Measurements from ENCODE around the gene THAP10. TPM values are rescaled to one million over a fixed set of nuclear protein-coding genes. Genes with fewer than 3 reads are reported as not detected.
"Not testable (repeated sequence)": the region's sequence is repeated elsewhere in the genome, so short reads cannot be mapped to it uniquely, and the experiment has no call there.

THAP10 gene
- total and polyA plus RNA-seq, 5 donors: 1.8 to 4.9 (median 4.1) TPM

DNA sequence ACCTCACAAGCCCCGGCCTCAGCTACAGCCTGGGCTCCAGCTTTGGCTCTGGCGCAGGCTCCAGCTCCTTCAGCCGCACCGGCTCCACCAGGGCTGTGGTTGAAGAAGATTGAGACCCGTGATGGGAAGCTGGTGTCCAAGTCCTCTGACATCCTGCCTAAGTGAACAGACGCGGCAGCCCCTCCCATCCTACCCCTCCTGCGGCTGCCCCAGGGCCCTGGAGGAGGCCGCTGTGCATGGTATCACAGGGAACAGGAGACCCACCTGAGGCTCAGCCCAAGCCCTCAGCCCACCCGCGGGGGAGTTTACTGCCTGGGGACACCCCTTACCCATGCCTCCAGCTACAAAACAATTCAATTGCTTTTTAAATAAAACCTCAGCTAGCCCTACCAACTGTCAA lies 32.2 kb downstream of the THAP10 start:
- no peaks in the 10 kb centered on the region for H3K9me3 ChIP-seq (ENCODE audit: control insufficient read depth, low read length)
- WGBS: 88% methylated on average over 11 of the region's 11 CpGs
- ATAC-seq: no peak
- no peaks in the 10 kb centered on the region for H3K27me3 ChIP-seq (ENCODE audit: control insufficient read depth, insufficient read depth)
- no peaks in the 10 kb centered on the region for H3K4me1 ChIP-seq (ENCODE audit: control insufficient read depth, insufficient read depth, low read length)
- H3K4me3 ChIP-seq (ENCODE audit: low read length): no peak overlapping the region
- intact Hi-C loops (cut with DNase I): no loop called here
- no peak overlapping the region for H3K27ac ChIP-seq (ENCODE audit: low read length)
- DNase-seq: no peak

DNA sequence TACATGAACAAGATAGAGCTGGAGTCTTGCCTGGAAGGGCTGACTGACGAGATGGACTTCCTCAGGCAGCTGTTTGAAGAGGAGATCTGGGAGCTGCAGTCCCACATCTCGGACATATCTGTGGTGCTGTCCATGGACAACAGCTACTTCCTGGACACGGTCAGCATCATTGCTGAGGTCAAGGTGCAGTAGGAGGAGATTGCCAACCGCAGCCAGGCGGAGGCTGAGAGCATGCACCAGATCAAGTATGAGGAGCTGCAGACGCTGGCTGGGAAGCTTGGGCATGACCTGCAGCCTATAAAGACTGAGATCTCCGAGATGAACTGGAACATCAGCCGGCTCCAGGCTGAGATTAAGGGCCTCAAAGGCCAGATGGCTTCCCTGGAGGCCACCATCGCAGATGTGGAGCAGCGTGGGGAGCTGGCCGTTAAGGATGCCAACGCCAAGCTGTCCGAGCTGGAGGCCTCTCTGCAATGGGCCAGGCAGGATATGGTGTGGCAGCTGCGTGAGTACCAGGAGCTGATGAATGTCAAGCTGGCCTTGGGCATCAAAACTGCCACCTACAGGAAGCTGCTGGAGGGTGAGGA lies 32.8 kb downstream of the THAP10 start:
- H3K27ac ChIP-seq (ENCODE audit: low read length): no peak overlapping the region
- intact Hi-C loops (cut with DNase I): no loop called here
- H3K27me3 ChIP-seq (ENCODE audit: control insufficient read depth, insufficient read depth): no peaks in the 10 kb centered on the region
- H3K4me1 ChIP-seq (ENCODE audit: control insufficient read depth, insufficient read depth, low read length): peaks cover 1% of the 10 kb centered on the region
- DNase-seq (peak in 1 of 3 donors; percentile 62), ATAC-seq (no peak)
- no peak overlapping the region for H3K4me3 ChIP-seq (ENCODE audit: low read length)
- WGBS: 82% methylated on average over 14 of the region's 14 CpGs
- no peaks in the 10 kb centered on the region for H3K9me3 ChIP-seq (ENCODE audit: control insufficient read depth, low read length)

- H3K9me3 ChIP-seq (ENCODE audit: control insufficient read depth, low read length); H3K27me3 ChIP-seq (ENCODE audit: control insufficient read depth, insufficient read depth); ATAC-seq; DNase-seq; intact Hi-C loops (cut with DNase I); H3K27ac ChIP-seq (ENCODE audit: low read length); H3K4me3 ChIP-seq (ENCODE audit: low read length); H3K4me1 ChIP-seq (ENCODE audit: control insufficient read depth, insufficient read depth, low read length): not testable (repeated sequence)
- WGBS: 92% methylated on average over 9 of the region's 9 CpGs
Measured at GRCh38 chr15:70858614-70859321, 33.5 kb downstream of the THAP10 start.

GRCh38 chr15:70857562-70858285 lies 34.5 kb downstream of the THAP10 start:
- intact Hi-C loops (cut with DNase I): no loop called here
- Histone ChIP-seq H3K27me3 (ENCODE audit: control insufficient read depth, insufficient read depth) (no peaks in the 10 kb centered on the region), H3K4me1 (ENCODE audit: control insufficient read depth, insufficient read depth, low read length) (peaks cover 1% of the 10 kb centered on the region), H3K9me3 (ENCODE audit: control insufficient read depth, low read length) (no peaks in the 10 kb centered on the region), H3K27ac (ENCODE audit: low read length) (no peak overlapping the region), H3K4me3 (ENCODE audit: low read length) (no peak overlapping the region)
- 80% methylated on average over 3 of the region's 3 CpGs for WGBS
- no peak for ATAC-seq
- no peak for DNase-seq

- ATAC-seq (peak; percentile 86 to 91), DNase-seq (peak; percentile 83 to 89 (median 85))
- Histone ChIP-seq H3K4me1 (ENCODE audit: control insufficient read depth, insufficient read depth, low read length) (peaks cover 3% of the 10 kb centered on the region), H3K4me3 (ENCODE audit: low read length) (no peak overlapping the region), H3K27me3 (ENCODE audit: control insufficient read depth, insufficient read depth) (no peaks in the 10 kb centered on the region), H3K27ac (ENCODE audit: low read length) (peak overlapping the region; percentile 93), H3K9me3 (ENCODE audit: control insufficient read depth, low read length) (no peaks in the 10 kb centered on the region)
- intact Hi-C loops (cut with DNase I): no loop called here
- WGBS: 54% methylated on average over 5 of the region's 5 CpGs
Measured at GRCh38 chr15:70856884-70857561, 35.2 kb downstream of the THAP10 start.

DNA sequence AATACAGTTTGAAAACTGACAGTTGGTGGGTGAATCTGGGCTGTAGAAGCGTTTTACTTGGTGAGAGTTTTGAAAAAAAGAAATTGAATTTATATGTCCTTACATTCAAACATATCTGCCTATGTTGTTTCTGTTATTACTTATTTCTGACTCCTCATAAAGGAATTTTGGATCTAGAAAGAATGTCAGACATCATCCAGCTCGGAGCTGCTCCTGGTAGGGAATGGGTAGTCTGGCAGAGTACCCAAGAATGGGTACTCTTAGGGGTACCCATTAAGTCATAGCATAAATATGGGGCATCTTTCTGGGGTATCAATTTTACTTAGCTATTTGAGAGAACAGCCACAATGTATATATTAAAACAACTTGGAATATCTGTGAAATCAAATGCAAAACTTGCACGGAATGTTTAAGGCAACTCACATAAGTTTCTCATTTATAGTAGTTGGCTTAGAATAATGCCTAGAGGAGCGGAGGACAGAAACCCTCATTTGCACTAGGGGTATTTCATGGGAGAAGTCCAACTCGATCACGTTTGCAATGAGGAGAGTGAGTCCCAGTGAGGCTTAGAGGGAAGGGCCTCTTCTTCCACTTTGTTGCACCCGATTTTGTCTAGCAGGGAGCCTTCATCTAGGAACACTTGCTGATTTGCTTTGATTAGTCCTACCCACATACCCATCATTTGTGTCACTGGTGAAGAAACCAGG lies 35.9 kb downstream of the THAP10 start:
- 57% methylated on average over 7 of the region's 7 CpGs for WGBS
- ATAC-seq: no peak
- intact Hi-C loops (cut with DNase I): no loop called here
- Histone ChIP-seq H3K27me3 (ENCODE audit: control insufficient read depth, insufficient read depth) (no peaks in the 10 kb centered on the region), H3K4me1 (ENCODE audit: control insufficient read depth, insufficient read depth, low read length) (peaks cover 9% of the 10 kb centered on the region), H3K27ac (ENCODE audit: low read length) (peak overlapping the region; percentile 93), H3K9me3 (ENCODE audit: control insufficient read depth, low read length) (no peaks in the 10 kb centered on the region), H3K4me3 (ENCODE audit: low read length) (no peak overlapping the region)
- no peak for DNase-seq

DNA sequence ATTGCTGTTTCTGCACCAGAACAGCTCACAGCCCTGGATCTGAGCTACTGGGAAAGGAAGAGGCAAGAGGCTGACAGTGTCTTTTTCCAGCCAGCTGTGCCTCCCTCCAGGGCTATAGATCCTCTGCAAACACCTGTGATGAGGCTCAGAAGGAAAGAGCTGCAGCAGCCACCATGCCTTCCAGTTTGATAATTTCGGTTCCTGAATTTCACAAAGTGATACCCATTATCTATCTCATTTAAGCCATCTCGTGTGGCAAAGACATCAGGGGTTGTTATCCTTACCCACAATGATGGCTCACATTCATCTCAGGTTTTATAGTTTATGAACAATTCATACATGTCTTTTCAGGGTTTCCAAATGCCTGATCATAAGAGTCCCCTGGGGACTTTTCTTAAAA lies 36.5 kb downstream of the THAP10 start:
- intact Hi-C loops (cut with DNase I): no loop called here
- ATAC-seq (no peak), DNase-seq (no peak)
- Histone ChIP-seq H3K4me3 (ENCODE audit: low read length) (no peak overlapping the region), H3K27ac (ENCODE audit: low read length) (no peak overlapping the region), H3K9me3 (ENCODE audit: control insufficient read depth, low read length) (no peaks in the 10 kb centered on the region), H3K4me1 (ENCODE audit: control insufficient read depth, insufficient read depth, low read length) (peaks cover 9% of the 10 kb centered on the region), H3K27me3 (ENCODE audit: control insufficient read depth, insufficient read depth) (no peaks in the 10 kb centered on the region)
- 85% methylated on average over 2 of the region's 2 CpGs for WGBS

- 49% methylated on average over 4 of the region's 4 CpGs for WGBS
- intact Hi-C loops (cut with DNase I): no loop called here
Measured at GRCh38 chr15:70854666-70854976, 37.6 kb downstream of the THAP10 start.

DNA sequence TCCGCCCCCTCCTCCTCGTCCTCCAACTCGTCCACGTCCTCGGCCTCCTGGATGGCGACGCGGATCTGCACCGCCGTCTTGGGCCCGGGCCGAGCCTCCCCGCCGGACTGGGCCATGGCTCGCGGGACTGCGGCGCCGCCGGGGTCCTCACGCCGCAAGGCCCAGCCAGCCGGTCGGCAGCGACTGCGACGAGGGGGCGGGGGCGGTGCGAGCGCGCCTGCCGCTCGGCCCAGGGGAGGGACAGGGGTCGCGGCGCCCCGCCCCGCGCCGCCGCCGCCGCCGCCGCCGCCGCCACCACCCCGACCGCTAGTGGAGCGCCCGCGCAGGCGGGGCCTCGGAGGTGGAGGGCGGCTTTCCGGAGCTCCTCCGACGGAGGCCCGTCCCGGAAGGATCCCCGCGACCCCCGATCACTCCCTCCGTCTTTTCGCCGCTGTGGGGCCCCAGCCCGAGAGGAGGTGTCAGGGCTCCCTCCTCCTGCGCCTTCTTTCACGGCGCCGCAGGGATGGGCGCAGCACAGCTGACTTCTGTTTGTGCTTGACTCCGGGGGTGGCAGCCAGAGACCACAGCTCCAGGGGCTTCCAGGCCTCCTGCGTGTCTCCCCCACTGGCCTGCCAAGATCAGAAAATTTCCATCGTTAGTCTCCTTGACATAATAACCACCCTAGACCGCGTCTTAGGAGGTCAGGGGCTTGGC lies 38.1 kb downstream of the THAP10 start, which contains the start of gene LARP6:
LARP6 (minus strand) TSS at position 185 of the 693 bp plus-strand sequence; CDS start at position 116, 69 bp downstream.
- DNase-seq (peak; percentile 71 to 91 (median 90)), ATAC-seq (peak; percentile 77 to 82)
- Histone ChIP-seq H3K4me3 (ENCODE audit: low read length) (peak within 1 kb of the TSS; percentile 83), H3K9me3 (ENCODE audit: control insufficient read depth, low read length) (no peaks in the 10 kb centered on the region), H3K27ac (ENCODE audit: low read length) (peak within 1 kb of the TSS; percentile 97), H3K4me1 (ENCODE audit: control insufficient read depth, insufficient read depth, low read length) (peaks cover 9% of the 10 kb centered on the region), H3K27me3 (ENCODE audit: control insufficient read depth, insufficient read depth) (no peaks in the 10 kb centered on the region)
- intact Hi-C loops (cut with DNase I): no loop called here
- under 1% methylated on average over 78 of the region's 78 CpGs for WGBS

More at GRCh38 chr15:70854666-70854976, 37.6 kb downstream of the THAP10 start:
- H3K4me3 ChIP-seq (ENCODE audit: low read length): peak overlapping the region; percentile 83
- no peaks in the 10 kb centered on the region for H3K9me3 ChIP-seq (ENCODE audit: control insufficient read depth, low read length)
- H3K4me1 ChIP-seq (ENCODE audit: control insufficient read depth, insufficient read depth, low read length): peaks cover 9% of the 10 kb centered on the region
- no peaks in the 10 kb centered on the region for H3K27me3 ChIP-seq (ENCODE audit: control insufficient read depth, insufficient read depth)
- ATAC-seq (peak in 1 of 2 donors; percentile 0), DNase-seq (no peak)
- peak overlapping the region; percentile 97 for H3K27ac ChIP-seq (ENCODE audit: low read length)

DNA sequence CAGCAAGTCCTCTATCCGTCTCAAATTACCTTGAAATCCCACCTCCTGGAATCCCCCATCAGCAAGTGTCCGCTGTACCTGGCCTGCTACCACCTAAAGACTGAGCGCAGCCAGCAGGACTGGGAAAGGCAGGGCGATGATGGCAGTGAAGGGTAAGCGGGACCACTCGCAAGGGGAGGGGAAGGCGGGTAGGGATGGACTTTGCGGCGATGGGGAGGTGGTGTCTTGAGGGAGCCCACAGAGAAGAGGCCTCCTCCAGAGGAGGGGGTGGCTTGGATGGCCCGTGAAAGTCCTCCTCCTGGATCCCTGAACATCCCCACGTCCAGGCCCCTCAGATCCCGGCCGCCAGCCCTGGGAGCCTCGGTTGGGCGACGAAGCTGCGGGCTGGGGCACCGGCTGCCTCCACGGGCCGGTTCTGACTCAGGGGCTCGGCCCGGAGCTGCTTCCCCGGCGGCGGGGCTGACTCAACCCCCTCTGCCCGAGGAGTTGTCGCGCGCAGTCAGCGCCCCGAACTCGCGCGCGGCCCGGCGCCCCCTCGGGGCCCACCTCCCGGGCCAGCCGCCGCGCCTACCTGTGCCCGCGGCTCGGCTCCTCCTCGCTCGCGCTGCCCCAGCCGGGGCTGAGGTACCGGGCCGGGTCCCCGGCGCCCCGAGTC lies 38.8 kb downstream of the THAP10 start:
- no peaks in the 10 kb centered on the region for H3K27me3 ChIP-seq (ENCODE audit: control insufficient read depth, insufficient read depth)
- peaks cover 9% of the 10 kb centered on the region for H3K4me1 ChIP-seq (ENCODE audit: control insufficient read depth, insufficient read depth, low read length)
- ATAC-seq: peak; percentile 17 to 18
- peak overlapping the region; percentile 82 for H3K27ac ChIP-seq (ENCODE audit: low read length)
- H3K9me3 ChIP-seq (ENCODE audit: control insufficient read depth, low read length): no peaks in the 10 kb centered on the region
- DNase-seq: peak; percentile 48 to 73 (median 72)
- intact Hi-C loops (cut with DNase I): no loop called here
- peak overlapping the region; percentile 83 for H3K4me3 ChIP-seq (ENCODE audit: low read length)
- 3% methylated on average over 54 of the region's 54 CpGs for WGBS

Measured in right cardiac atrium (tissue), 5 donors.